GM21723 (cell line): ENCODE measurements around the gene IRF1.
"Not testable (repeated sequence)": the region's sequence is repeated elsewhere in the genome, so short reads cannot be mapped to it uniquely, and the experiment has no call there.

Experiments
- ATAC-seq: cut with Tn5 transposase; IDR thresholded peaks from one replicate; pipeline ENCODE4 v1.9.1; 2021; ENCODE audit warnings: mild to moderate bottlenecking, moderate library complexity; ENCODE audit not compliant: unreplicated experiment

IRF1 gene

DNA sequence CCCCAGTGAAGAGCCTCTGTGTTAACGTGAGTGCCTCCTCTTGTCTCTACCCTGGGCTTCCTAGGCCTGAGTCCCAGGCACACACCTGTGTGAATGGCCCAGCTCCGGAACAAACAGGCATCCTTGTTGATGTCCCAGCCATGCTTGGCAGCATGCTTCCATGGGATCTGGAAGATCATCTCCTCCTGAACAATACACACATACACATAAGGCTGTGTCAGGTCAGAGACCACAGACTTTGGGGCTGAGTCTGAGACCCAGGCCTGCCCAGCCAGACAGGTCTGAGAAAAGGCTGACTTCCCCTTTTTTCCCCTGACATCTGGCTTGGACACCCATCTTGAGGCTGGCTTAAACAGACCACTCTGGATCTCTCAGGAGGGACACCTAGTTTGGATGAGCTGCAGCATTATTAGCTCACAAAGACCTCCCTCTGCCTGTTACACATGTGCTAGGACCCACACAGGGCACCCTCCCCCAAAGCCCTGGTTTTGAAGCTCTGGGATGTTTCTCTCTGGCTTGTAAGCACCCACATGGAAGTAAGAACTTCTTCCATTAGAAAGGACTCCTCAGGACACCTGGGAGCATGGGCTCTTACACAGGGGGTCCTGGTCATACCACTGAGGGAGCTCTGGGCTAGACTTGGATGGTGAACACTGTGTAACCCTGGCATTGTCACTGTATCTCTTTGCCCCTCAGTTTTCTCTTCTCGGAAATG, 2.6 kb downstream of the IRF1 start:
- ATAC-seq: no peak

DNA sequence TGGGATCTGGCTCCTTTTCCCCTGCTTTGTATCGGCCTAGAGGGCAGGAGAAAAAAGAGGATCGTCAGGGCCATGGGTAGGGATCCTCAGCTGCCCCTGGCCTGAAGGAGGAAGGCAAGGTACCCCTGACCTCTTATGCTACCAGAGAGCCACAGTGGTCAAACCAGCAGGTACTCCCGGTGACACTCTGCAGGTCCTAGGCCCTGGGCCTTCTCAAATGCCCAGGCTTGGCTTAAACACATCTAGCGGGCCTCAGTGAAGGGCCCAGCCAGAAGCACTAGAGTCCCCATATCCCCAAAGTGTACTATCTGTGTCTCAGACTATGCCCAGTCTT, 3.5 kb downstream of the IRF1 start:
- ATAC-seq: no peak

DNA sequence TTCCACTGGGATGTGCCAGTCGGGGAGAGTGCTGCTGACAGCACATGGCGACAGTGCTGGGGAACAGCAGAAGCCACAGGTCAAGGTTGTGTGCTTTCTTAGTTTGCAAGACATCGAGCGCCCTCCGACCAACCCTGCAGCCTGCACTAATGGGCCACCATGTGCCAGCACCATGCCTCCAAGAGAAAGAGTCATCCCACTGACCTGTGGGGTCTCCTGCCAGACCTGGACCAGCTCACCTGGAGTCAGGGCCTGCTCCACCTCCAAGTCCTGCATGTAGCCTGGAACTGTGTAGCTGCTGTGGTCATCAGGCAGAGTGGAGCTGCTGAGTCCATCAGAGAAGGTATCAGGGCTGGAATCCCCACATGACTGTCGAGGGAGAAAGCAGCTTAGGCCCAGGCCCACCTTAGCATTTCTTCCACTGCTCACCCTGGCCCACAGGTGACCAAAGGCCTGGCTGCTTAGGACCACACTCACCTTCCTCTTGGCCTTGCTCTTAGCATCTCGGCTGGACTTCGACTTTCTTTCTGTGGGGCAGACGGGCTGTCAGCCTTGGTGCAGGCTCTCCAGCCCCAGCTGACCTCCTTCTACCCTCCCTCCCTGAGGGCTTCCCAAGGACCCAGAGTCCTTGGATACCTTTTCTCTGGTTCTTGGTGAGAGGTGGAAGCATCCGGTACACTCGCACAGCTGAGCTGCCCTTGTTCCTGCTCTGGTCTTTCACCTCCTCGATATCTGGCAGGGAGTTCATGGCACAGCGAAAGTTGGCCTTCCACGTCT, 4.1 kb downstream of the IRF1 start:
- no peak for ATAC-seq

DNA sequence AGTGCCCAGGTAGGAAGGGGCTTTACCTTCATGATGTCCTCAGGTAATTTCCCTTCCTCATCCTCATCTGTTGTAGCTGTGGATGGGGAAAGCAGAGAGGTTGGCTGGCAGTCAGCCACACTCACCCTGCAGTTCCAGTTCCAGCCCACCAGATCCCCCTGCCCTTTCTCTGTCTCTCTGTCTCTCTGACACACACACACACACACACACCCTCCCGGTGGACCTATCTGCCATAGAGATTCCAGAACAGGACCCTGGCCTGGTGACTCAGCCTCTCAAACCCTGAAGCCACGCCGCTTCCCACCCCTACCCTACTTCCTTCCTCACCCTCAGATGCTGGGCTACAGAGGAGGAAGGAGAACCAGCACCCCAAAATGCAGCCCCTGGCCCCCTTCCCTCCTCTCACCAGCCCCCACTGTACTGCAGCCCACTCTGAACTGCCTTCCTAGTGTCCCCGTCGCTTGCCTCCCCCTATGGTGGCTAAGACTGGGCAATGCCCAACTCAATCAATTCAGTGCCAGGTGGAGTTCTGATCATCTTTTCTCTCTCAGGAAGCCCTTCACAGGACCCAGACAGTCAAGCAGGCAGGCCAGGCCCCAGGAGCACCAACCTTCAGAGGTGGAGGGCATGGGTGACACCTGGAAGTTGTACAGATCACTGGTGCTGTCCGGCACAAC, 4.8 kb downstream of the IRF1 start:
- no peak for ATAC-seq

DNA sequence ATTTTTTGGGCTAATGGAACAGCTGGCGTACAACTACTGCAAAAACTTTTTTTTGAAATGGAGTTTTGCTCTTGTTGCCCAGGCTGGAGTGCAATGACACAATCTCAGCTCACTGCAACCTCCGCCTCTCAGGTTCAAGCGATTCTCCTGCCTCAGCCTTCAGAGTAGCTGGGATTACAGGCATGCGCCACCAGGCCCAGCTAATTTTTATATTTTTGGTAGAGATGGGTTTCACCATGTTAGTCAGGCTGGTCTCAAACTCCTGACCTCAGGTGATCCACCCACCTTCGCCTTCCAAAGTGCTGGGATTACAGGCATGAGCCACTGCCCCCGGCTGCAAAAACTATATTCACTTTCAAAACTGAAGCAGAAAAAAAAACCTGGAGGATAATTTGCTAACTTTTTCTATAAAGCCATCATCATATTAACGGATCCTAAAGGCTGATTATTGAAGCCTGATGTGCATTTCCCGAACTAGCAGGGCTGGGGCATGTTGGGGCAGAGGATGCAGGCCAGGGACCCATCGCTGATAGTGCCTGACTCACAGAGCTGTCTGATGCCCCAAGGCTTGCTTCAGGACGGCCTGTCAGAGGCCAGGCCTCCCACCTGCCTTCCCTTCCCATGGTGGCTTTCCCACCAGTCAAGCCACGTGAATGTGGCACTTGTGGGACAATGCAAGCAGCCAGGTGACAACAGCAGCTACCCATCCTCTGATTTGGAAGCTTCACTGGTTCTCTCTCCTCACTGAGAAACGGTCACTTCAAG, 5.5 kb downstream of the IRF1 start:
- not testable (repeated sequence) for ATAC-seq

DNA sequence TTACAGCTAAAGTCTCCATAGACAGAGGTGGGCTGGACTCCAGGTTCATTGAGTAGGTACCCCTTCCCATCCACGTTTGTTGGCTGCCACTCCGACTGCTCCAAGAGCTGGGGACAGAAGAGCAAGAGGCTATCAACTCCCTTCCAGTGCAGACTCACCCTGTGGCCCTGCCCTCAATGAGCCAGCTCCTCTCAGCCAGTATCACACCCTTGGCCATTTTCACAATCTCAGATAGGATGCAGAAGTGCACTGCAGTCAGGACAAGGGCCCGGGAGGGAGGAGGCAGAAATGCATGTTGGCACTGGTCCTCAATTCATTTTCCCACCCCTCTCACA, 6.2 kb downstream of the IRF1 start:
- no peak for ATAC-seq

DNA sequence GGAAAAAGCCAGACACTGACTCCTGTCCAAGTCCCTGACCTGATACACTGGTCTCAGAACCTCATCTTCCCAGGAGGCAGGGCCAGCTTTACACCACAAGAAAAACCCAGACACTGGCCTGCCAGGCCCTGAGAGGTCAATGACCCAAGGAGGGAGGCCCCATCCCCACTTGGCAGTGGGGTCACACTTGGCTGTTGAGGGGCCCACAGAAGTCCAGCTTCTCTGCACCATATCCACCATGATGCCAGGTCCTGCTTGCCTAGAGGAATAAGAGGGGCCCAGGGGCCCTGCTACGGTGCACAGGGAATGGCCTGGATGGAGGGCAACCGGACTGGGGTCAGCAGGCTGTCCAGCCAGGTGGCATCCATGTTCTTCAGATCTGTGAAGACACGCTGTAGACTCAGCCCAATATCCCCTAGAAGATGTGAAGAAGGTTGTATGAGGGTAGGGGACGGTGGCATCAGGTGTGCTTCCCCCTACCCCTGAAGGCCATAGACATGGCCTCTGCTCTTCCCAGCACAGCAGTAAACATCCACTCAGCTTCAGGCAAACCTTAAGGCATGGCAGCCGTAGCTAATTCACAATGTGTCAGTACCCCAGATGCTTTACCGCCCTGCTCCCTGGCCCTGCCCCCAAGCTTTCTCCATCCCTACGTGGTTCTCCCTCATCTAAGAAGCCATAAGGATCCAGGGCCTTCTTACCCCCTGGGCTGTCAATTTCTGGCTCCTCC, 6.7 kb downstream of the IRF1 start:
- no peak for ATAC-seq

DNA sequence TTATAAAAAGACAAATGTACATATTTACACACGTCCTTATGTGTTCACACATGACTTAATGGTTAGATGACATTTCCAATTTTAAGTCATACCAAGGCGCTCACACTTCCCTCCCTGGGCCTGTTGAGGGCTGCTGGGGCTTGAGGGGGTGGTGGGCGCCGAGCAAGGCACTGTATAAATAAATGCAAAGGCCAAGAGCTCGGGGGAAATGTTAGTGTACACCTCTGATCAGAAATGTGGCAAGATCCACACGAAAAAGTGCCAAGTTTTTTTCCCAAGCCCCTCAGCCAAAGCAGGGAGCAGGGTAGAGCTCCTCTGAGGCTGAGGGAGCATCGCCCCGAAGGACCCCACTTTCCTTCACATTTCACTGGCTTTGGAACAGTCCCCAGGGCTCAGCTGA, 7.5 kb downstream of the IRF1 start:
- ATAC-seq: no peak

DNA sequence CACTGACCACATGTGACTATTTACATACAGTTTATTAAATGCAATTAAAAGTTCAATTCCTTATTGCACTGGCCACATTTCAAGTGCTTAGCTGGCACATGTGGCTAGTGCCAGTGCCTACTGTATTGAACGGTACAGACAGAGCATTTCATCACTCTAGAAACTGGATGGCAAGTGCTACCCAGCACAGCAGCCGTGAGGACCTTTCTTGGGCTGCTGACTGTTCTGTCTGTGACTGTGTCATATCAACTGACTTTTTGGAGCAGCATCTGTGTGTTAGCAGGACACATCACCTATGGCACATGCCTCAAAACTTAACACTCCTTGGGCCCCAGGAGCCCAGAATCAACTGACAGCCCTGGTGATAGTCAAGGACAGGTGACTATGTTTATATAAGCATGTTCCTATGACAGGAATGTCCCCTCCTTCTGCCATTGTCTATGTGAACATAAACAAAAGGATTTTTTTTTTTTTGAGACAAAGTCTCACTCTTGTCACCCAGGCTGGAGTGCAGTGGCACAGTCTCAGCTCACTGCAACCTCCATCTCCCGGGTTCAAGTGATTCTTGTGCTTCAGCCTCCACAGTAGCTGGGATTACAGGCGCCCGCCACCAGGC, 8.9 kb downstream of the IRF1 start:
- no peak for ATAC-seq

DNA sequence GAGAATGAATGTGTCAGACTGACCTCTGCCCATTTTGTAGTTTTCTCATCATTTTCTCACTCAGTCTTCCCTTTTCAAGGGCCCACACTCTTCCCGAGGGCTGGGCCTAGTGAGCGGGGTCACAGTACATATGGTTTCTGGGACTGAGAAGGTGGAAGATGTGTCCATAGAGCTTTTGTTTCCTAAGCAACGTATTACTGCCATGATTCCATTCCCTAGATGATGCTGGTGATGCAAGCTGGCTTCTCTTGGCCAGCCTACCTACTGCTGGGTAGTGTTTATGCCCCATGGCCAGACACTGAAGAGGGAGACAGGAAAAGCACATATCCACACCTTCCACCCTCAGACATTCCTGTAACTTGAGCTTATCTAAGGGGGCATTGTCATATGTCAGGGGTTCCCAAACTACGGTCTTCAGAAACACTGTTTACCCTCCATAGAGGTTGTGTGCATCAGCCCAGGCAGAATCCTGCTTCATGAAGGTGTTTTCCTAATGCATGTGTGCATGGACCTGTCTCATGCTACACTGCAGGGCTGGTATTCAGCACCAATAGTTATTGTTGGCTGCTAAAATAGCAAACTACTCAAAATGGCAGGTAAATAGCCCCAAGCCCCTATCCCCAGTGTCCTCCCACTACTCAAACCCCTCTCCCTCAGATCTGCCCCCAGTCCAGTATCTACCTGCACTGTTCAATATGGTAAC, 9.5 kb downstream of the IRF1 start:
- no peak for ATAC-seq

DNA sequence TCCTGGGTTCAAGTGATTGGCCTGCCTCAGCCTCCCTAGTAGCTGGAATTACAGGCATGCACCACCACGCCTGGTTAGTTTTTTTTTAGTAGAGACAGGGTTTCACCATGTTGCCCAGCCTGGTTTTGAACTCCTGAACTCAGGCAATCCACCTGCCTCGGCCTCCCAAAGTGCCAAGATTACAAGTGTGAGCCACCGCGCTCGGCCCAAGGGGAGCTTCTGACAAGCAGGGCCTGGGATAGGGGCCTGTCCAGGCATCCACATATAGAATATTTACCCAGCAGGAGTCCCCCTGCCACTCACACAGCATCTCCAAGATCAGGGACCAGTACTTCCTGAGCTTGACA, 10.1 kb downstream of the IRF1 start:
- ATAC-seq: no peak

DNA sequence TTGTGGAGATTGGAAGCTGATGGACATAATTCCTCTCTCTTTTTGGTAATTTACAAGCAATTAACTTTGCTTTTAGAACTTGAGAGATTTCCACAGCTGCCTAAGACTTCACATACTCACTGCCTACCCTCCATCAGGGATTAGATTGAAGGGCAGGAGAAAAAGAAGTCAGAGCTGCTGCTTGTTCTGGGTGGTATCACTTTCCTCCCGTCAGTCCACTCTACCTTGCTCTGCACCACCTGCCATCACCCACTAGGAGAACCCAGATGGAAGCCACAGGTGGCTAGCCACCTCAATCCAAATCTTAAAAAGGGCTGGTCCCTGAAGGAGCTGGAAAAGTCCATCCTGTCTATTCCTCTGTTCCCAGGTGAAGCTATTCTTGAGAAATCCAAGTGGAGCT, 10.5 kb downstream of the IRF1 start:
- ATAC-seq: no peak

DNA sequence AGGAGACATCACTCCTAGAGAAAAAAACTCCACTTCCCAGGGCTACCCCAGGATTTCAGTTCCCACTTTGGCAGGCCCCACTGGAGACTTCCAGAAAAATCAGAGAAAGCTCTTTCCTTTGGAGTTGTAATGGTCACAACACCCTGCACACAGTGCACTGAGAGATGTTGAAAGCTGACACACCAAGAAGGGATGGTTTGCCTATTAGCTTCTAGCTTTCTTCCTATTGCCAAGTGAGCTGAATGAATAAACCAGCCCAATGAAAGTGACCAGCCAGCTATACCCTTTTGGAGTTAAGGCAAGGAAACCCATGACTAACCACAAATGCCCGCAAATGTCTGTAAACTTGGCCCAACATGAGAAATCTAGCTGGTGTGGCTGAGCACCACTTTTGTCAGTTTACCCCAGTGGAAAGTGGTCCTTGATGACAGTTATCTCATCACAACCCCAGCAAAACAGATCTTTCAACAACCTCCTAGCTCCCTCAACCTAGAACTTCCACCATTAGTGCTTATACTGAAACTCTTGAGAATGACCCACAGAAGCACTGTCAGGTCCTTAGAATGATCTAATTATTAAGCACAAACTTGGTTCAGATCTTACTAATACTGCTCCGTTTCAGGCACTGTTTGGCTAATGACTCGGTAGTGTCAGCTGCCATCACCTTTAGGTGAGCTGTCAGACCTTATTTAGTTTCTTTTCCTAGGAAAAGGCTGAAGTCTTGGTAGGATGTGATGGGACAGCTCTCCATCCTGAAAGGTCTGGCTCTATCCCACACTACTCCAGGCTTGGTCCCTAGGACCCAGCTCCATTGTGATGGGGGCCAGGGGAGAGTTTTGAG, 11.2 kb downstream of the IRF1 start:
- ATAC-seq: no peak

DNA sequence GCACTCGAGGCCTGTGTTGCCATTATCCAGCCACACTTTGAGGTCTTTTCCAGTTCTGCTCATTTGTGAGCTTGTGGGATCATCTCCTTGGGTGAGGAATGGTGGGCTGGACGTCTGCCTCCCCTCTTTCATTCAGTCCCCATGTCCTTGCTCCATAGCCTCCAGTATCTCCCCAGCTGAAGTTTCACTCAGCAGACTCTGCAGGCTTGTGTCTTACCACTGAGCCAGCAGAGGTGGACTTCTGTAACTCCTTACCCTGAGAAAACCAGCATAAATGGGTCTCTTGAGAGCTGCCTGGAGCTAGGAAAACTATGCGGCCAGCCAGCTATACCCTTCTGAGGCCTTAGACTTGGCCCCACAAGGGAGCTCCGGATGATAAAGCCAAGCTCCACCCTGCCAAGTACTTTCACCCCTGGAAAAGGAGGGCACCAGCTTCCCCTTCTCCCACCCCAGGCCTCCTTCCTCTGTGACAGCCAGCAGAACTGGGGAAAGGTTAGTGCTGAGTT, 12.2 kb downstream of the IRF1 start:
- no peak for ATAC-seq

DNA sequence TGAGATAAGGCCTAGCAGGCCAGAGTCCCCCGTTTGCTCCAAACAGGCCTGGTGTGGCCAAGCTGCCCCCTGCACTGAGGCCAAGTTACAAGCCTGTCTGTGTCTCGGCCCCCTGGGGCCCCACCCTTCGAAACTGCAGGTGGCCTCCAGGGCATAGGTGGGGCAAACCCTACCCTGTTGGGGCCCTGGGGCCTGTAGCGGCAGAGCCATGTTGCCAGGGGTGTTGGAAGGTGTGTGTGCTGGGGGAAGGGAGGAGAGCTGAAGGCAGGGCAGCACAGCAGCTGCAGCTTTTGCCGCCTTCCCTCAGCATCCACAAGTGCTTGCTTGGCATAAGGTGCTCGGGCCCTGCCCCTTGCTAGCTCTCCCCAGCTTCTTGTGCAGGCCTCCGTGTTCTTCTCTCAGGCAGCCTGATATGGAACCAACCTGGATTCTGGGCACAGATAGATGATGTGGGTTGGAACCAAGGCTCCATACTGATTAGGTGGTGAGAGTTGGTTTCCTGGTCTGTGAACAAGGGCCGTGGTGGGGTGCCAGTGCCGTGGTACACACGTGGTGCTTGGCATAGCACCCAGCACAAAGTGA, 12.7 kb downstream of the IRF1 start:
- no peak for ATAC-seq

DNA sequence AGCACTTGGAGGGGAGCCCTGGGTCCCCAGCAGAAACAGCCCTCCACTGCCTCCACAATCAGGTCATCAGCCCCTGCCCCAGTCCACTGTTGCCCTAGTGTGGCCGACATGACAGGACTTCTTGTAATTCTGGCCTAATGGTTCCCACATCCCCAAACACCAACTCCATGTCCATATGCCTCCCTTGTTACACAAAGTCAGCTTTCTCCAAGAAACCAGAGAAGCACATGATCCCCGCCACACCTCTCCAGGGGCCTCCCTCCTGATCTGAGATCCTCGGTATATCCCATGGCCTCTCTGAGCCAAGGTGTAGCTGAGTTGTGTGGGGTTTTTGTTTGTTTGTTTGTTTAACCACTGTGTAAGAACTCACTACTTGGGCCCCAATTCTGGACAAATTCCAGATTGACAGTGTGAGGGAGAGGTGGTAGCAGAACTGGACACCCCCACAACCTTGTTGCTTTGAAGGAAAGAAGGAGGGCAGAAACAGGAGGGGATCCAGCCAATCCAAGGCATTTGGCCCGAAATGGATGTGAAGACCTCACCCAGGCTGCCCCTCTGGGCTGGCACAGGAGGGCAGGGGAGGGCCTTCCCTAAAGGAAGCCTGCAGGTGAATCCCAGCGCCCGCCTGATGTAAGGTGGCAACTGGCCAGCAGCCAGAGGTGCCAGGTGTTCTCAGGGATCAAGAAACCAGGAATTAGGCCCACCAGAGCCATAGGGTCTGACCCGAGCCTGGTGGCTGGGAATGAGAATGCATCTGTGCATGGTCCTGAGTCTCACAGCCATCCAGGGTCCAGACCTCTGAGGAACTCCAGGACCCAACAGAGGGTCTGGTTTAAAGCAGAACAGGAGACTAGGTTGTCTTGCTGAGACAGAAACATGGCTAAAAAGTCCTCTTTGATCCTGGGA, 13.4 kb downstream of the IRF1 start:
- no peak for ATAC-seq
